SH-SY5Y (cell line): Measurements from ENCODE around the gene GNAI1.

Experiments
- GATA2 ChIP-seq: IDR thresholded peaks from 2 replicates; pipeline ENCODE4 v1.6.1; 2011; ENCODE audit warnings: mild to moderate bottlenecking, low read depth, low read length
- GATA3 ChIP-seq: IDR thresholded peaks from 2 replicates; pipeline ENCODE4 v1.6.1; 2011; ENCODE audit warnings: low read depth, mild to moderate bottlenecking, low read length, moderate library complexity

DNA sequence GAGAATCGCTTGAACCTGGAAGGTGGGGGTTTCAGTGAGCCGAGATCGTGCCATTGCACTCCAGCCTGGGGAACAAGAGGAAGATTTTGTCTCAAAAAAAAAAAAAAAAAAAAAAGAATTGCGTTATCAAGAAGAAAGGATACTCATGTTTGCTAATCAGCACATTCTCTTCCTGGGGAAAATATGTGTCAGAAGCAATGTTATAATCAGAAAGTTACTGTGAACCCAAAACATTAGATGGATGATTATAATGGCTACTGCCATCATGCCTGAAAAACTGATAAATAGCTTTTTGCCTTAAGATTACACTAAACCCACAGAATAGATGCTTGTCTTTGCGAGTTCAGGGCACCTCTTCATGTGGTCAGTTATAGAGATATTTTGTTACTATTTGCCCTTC is 24.3 kb upstream of the GNAI1 start:
- TF ChIP-seq GATA2: no peak
- TF ChIP-seq GATA3: no peak
